Left lung (tissue), 10 donors: Measurements from ENCODE around the gene PTPRC. TPM values are rescaled to one million over a fixed set of nuclear protein-coding genes. Genes with fewer than 3 reads are reported as not detected.

ENCODE experiments used
- ATAC-seq: fragments of 200-7000 bp; cut with Tn5 transposase; one replicate; pipeline ENCODE4 v1.9.1; 2020; ENCODE audit warnings: moderate library complexity
- DNase-seq, 4 donors: peaks; one replicate each; pipeline ENCODE4 v3.0.0-alpha.2; 2013 to 2020
- H3K27ac ChIP-seq, 2 donors: fragments of 200-600 bp; sonication (generic) in 1 of 2; one replicate each; pipeline versions ENCODE4 v1.5.0 to v1.8.0; 2020 to 2021
- H3K27me3 ChIP-seq, 2 donors: fragments of 200-600 bp; sonication (generic) in 1 of 2; one replicate each; pipeline versions ENCODE4 v1.5.0 to v1.8.0; 2020 to 2021
- H3K36me3 ChIP-seq, 2 donors: fragments of 200-600 bp; sonication (generic) in 1 of 2; one replicate each; pipeline versions ENCODE4 v1.5.0 to v1.8.0; 2020 to 2021
- H3K4me1 ChIP-seq, 2 donors: fragments of 200-600 bp; one replicate each; pipeline ENCODE4 v1.8.0; 2021
- H3K4me3 ChIP-seq, 2 donors: fragments of 200-600 bp; sonication (generic) in 1 of 2; one replicate each; pipeline versions ENCODE4 v1.5.0 to v1.8.0; 2020 to 2021; ENCODE audit warnings: mild to moderate bottlenecking in 1 of 2
- H3K9me3 ChIP-seq, 2 donors: fragments of 200-600 bp; sonication (generic) in 1 of 2; one replicate each; pipeline versions ENCODE4 v1.5.0 to v1.8.0; 2020 to 2021
- intact Hi-C, 2 donors: fragments of 100-400 bp; cut with DNase I; formaldehyde crosslinking; loops; one replicate each; pipeline versions ENCODE4 v1.11.2 to v1.14.2; 2022
- polyA plus RNA-seq, 6 donors: library from polyadenylated mRNA; unstranded; fragments of 120-200 nt; gene quantifications; one replicate each; pipeline ENCODE4 v1.2.1, GENCODE V29; 2013; ENCODE audit not compliant: insufficient read length in 6 of 6
- total RNA-seq, 2 donors: library from RNA; stranded (reverse); fragmentation: NEBNext Ultra II Directional; extraction: Animal tissue kit (Norgen Biotek cat#: 25700); gene quantifications; one replicate each; pipeline ENCODE4 v1.2.1, GENCODE V29; 2021
- TF ChIP-seq, protein P1 (sequence below), 2 donors: fragments of 200-600 bp; sonication (generic) in 1 of 2; IDR thresholded peaks; one replicate each; pipeline versions ENCODE4 v1.5.0 to v1.8.0; 2021; ENCODE audit warnings: antibody characterized with exemption in 2 of 2
- donor health status: DM: no; HTN: yes; CAD: no.
- donor health status: DM: no; HTN: no; CAD: no.

The PTPRC gene
- total and polyA plus RNA-seq, 8 donors: 7.0 to 180 (median 9.9) TPM

DNA sequence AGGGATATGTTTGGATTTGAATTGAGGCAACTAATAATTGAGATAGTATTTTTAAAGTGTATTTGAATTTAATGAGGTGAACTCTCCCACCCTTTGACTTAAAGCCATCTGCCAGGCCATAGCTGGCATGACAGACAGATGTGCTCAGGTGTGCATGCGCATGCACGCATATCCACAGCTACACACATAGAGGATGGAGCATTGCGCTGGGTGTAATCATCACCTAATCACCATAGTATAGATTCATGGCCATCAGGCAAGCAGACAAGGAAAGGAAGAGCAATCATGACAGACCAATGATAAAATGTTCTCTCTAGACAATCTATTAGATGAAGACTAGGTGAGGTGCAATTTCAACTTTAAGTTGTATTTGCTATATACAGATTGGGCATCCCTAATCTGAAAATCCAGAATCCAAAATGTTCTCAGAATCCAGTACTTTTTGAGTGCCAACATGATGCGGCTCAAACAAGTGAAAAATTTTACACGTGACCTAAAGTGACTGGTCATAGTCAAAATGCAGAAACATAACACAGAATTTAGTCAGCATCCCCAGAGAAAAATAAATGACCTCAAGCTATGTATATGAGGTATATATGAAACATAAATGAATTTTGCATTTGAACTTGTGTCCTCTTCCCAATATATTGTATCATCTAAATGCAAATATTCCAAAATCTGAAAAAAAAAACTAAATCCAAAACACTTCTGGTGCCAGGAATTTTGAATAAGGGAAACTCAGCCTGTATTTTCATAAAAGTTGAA lies 70.1 kb downstream of the PTPRC start:
- no peaks in the 10 kb centered on the region for H3K9me3 ChIP-seq
- intact Hi-C loops: no loop called here

DNA sequence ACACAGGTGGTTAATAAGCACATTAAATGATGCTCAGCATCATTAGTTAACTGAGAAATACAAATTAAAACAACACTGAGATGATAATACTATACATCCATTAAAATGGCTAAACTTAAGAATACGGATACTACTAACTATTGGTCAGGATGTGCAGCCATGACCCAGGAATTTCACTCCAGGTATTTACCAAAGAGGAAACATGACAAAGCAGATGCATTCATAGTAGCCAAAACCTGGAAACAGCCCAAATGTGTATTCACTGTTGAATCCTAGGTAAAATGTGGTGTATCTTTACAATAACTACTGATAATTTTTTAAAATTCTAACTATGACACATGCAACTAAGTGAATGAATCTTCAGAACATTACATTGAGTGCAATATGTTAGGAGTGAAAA lies 73.0 kb downstream of the PTPRC start:
- H3K4me1 ChIP-seq: no peaks in the 10 kb centered on the region
- TF ChIP-seq, protein P1, sequence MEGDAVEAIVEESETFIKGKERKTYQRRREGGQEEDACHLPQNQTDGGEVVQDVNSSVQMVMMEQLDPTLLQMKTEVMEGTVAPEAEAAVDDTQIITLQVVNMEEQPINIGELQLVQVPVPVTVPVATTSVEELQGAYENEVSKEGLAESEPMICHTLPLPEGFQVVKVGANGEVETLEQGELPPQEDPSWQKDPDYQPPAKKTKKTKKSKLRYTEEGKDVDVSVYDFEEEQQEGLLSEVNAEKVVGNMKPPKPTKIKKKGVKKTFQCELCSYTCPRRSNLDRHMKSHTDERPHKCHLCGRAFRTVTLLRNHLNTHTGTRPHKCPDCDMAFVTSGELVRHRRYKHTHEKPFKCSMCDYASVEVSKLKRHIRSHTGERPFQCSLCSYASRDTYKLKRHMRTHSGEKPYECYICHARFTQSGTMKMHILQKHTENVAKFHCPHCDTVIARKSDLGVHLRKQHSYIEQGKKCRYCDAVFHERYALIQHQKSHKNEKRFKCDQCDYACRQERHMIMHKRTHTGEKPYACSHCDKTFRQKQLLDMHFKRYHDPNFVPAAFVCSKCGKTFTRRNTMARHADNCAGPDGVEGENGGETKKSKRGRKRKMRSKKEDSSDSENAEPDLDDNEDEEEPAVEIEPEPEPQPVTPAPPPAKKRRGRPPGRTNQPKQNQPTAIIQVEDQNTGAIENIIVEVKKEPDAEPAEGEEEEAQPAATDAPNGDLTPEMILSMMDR (IDR thresholded peaks at IDR 0.05): no peak
- no peaks in the 10 kb centered on the region for H3K9me3 ChIP-seq
- DNase-seq (no peak), ATAC-seq (no peak)
- no peak overlapping the region for H3K27ac ChIP-seq
- no peak overlapping the region for H3K4me3 ChIP-seq
- no peaks in the 10 kb centered on the region for H3K27me3 ChIP-seq
- peaks cover 0 to 57% of the 10 kb centered on the region in 2 donors for H3K36me3 ChIP-seq
- intact Hi-C loops: no loop called here

More for the DNA sequence above, 70.1 kb downstream of the PTPRC start:
- peaks cover 0 to 58% of the 10 kb centered on the region in 2 donors for H3K36me3 ChIP-seq
- H3K27me3 ChIP-seq: no peaks in the 10 kb centered on the region
- no peak overlapping the region for H3K4me3 ChIP-seq
- no peak for ATAC-seq
- no peak for DNase-seq
- H3K27ac ChIP-seq: no peak overlapping the region
- H3K4me1 ChIP-seq: no peaks in the 10 kb centered on the region
- TF ChIP-seq, protein P1 (IDR thresholded peaks at IDR 0.05): no peak

DNA sequence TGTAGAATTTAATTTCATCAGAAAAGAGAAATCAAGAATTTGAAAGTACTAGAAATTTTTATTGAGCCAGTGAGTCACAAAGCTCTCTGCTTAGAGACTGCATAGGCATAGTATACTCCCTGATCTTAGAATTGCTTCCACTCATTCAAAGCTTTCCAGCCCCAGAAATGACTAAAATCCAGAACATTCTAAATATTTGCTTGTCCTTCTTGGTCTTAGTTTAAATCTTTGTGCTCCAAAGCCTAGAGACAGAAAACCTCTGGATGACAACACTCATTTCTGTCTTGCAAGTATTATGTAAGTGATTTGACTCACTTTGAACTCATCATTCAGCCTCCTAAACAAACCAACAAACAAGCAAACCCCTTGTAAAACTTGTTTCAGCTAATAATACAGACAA lies 74.2 kb downstream of the PTPRC start:
- H3K4me3 ChIP-seq: no peak overlapping the region
- H3K27me3 ChIP-seq: no peaks in the 10 kb centered on the region
- no peaks in the 10 kb centered on the region for H3K9me3 ChIP-seq
- peaks cover 0 to 6% of the 10 kb centered on the region in 2 donors for H3K4me1 ChIP-seq
- no peak overlapping the region for H3K27ac ChIP-seq
- intact Hi-C loops: no loop called here
- ATAC-seq: no peak
- TF ChIP-seq, protein P1 (IDR thresholded peaks at IDR 0.05): no peak
- H3K36me3 ChIP-seq: peaks cover 0 to 55% of the 10 kb centered on the region in 2 donors
- no peak for DNase-seq

DNA sequence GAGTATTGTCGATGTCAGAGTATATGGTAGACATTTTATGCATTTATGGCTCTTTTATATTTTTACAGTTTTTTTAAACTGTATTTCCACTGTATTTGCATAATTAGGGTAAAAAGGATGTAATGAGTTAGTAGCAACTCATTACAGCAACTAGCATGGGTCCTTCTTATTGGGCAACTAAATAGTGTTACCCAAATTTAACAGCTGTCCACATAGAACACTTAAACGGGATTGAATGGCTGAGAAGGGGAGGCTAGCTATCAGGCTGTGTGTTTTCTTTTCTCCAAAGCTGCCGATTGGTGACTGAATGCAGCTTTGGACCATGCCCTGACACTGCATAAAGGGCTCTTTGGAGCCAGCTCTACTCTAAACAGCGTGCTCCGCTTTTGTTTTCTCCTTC lies 75.4 kb downstream of the PTPRC start:
- Histone ChIP-seq H3K27ac (no peak overlapping the region), H3K4me1 (peaks cover 0 to 6% of the 10 kb centered on the region in 2 donors), H3K36me3 (peaks cover 0 to 58% of the 10 kb centered on the region in 2 donors), H3K4me3 (no peak overlapping the region), H3K9me3 (no peaks in the 10 kb centered on the region), H3K27me3 (no peaks in the 10 kb centered on the region)
- TF ChIP-seq, protein P1 (IDR thresholded peaks at IDR 0.05): no peak
- DNase-seq: peak in 2 of 4 donors; percentile 61 to 65
- ATAC-seq: no peak
- intact Hi-C loops: no loop called here

DNA sequence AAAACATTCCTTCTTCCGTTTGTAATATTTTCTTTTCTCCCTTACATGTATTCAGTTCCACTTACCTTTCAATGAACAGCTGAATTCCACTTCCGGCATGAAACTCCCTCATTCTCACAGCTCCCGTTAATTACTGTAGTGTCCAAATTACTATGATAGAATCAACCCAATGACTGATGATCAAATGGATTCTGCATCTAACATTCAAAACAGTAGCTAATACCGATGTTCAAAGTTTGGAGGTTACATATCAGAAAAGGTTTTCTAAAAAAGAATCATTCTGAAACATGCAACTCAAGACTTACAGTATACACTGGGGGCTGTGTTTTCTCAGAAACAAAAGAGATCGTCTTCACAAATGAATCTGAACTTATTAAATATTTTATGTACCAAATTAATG lies 77.2 kb downstream of the PTPRC start:
- peaks cover 0 to 62% of the 10 kb centered on the region in 2 donors for H3K36me3 ChIP-seq
- H3K4me1 ChIP-seq: peaks cover 0 to 6% of the 10 kb centered on the region in 2 donors
- H3K9me3 ChIP-seq: no peaks in the 10 kb centered on the region
- no peak overlapping the region for H3K27ac ChIP-seq
- TF ChIP-seq, protein P1 (IDR thresholded peaks at IDR 0.05): no peak
- no peaks in the 10 kb centered on the region for H3K27me3 ChIP-seq
- intact Hi-C loops: no loop called here
- H3K4me3 ChIP-seq: no peak overlapping the region
- no peak for ATAC-seq
- DNase-seq: no peak
